ENCODE data around the gene AHCYL1. TPM values are rescaled to one million over a fixed set of nuclear protein-coding genes. Genes with fewer than 3 reads are reported as not detected.

The AHCYL1 gene
- total RNA-seq, 1 experiment from 2014 or later = 92.0 TPM

GRCh38 chr1:109969907-109970306, 14.7 kb upstream of the AHCYL1 start (continued):
- TF ChIP-seq ZFX (IDR thresholded peaks at IDR 0.05) = no peak
- TF ChIP-seq YY1 (IDR thresholded peaks at IDR 0.05; ENCODE audit: extremely low read depth, insufficient replicate concordance, low read depth, low read length) = no peak

- Histone ChIP-seq H3K27me3 (ENCODE audit: insufficient read depth, low read length) (no peaks in the 10 kb centered on the region), H3K9ac (ENCODE audit: low read length) (no peak overlapping the region), H2AFZ (ENCODE audit: low read depth, low read length, poor library complexity, severe bottlenecking) (no peak overlapping the region), H3K4me3 (replicated peaks in 1 of 2; ENCODE audit: low read depth in 1 of 2, low read length in 2 of 2) (no peak overlapping the region), H4K20me1 (ENCODE audit: insufficient read depth) (no peaks in the 10 kb centered on the region), H3K27ac (ENCODE audit: low read depth, low read length) (no peak overlapping the region), H3K9me3 (ENCODE audit: control insufficient read depth in 1 of 2, insufficient read depth in 1 of 2, low read depth in 1 of 2, low read length in 2 of 2) (no peaks in the 10 kb centered on the region), H3K79me2 (ENCODE audit: insufficient read depth, low read length) (no peaks in the 10 kb centered on the region), H3K4me2 (ENCODE audit: low read length) (no peak overlapping the region), H3K36me3 (ENCODE audit: control insufficient read depth in 1 of 2, insufficient read depth in 2 of 2, low read length in 2 of 2) (no peaks in the 10 kb centered on the region), H3K4me1 (ENCODE audit: control insufficient read depth in 1 of 2, insufficient read depth in 2 of 2, low read length in 2 of 2) (peaks cover 2 to 15% of the 10 kb centered on the region in 2 experiments; a peak in 3 of 4 replicates), H3K9me2 (ENCODE audit: insufficient read depth) (no peaks in the 10 kb centered on the region)
- RAD21 ChIA-PET (ENCODE audit: low non-redundant PET in 1 of 2, low total read pairs in 2 of 2, uncharacterized antibody in 2 of 2, unreplicated experiment in 2 of 2) = no interaction called here
- POLR2A ChIA-PET = interaction anchor here (0.8 kb wide), 1 partner anchor 13 kb away, joined by 3 read pairs; the partner anchor contains the start of gene AHCYL1
- intact Hi-C loops (cut with micrococcal nuclease) = no loop called here
- no TSS peak for BruUV-seq (replicated peaks)
- DNase-seq (ENCODE audit: low read depth, low spot score) (no peak), ATAC-seq (no peak)
- TF ChIP-seq RAD21 (IDR thresholded peaks at IDR 0.05; ENCODE audit: low read depth) (no peak), CBX3 (IDR thresholded peaks at IDR 0.05; ENCODE audit: low read depth) (no peak), POLR2A (IDR thresholded peaks at IDR 0.05; ENCODE audit: borderline replicate concordance, extremely low read depth, insufficient read depth, insufficient read length) (no peak), YY1 (IDR thresholded peaks at IDR 0.05; ENCODE audit: extremely low read depth, insufficient replicate concordance, low read depth, low read length) (no peak)
- CTCF ChIA-PET = interaction anchor here (2.2 kb wide), 1 partner anchor 13 kb away, joined by 12 read pairs; the partner anchor contains the start of gene AHCYL1
Measured at GRCh38 chr1:109971559-109971958, 13.0 kb upstream of the AHCYL1 start.

- peaks cover 2 to 14% of the 10 kb centered on the region in 2 experiments; a peak in 3 of 4 replicates for H3K4me1 ChIP-seq (ENCODE audit: control insufficient read depth in 1 of 2, insufficient read depth in 2 of 2, low read length in 2 of 2)
- CTCF ChIA-PET = interaction anchor here (2.6 kb wide), 1 partner anchor 11 kb away, joined by 10 read pairs; the partner anchor contains the start of gene AHCYL1
- no peak overlapping the region for H3K4me3 ChIP-seq (replicated peaks in 1 of 2; ENCODE audit: low read depth in 1 of 2, low read length in 2 of 2)
- H3K9ac ChIP-seq (ENCODE audit: low read length) = no peak overlapping the region
- no peaks in the 10 kb centered on the region for H4K20me1 ChIP-seq (ENCODE audit: insufficient read depth)
- POLR2A ChIA-PET = no interaction called here
- BruUV-seq (replicated peaks) = no TSS peak
- H3K36me3 ChIP-seq (ENCODE audit: control insufficient read depth in 1 of 2, insufficient read depth in 2 of 2, low read length in 2 of 2) = no peaks in the 10 kb centered on the region
- no peak overlapping the region for H3K27ac ChIP-seq (ENCODE audit: low read depth, low read length)
- no peaks in the 10 kb centered on the region for H3K9me3 ChIP-seq (ENCODE audit: control insufficient read depth in 1 of 2, insufficient read depth in 1 of 2, low read depth in 1 of 2, low read length in 2 of 2)
- no peaks in the 10 kb centered on the region for H3K27me3 ChIP-seq (ENCODE audit: insufficient read depth, low read length)
- no peaks in the 10 kb centered on the region for H3K9me2 ChIP-seq (ENCODE audit: insufficient read depth)
- DNase-seq (ENCODE audit: low read depth, low spot score) (no peak), ATAC-seq (no peak)
- no peaks in the 10 kb centered on the region for H3K79me2 ChIP-seq (ENCODE audit: insufficient read depth, low read length)
- RAD21 ChIA-PET (ENCODE audit: low non-redundant PET in 1 of 2, low total read pairs in 2 of 2, uncharacterized antibody in 2 of 2, unreplicated experiment in 2 of 2) = no interaction called here
- intact Hi-C loops (cut with micrococcal nuclease) = no loop called here
- H3K4me2 ChIP-seq (ENCODE audit: low read length) = no peak overlapping the region
- no peak overlapping the region for H2AFZ ChIP-seq (ENCODE audit: low read depth, low read length, poor library complexity, severe bottlenecking)
- TF ChIP-seq ZFX (IDR thresholded peaks at IDR 0.05) = no peak
- TF ChIP-seq RAD21 (IDR thresholded peaks at IDR 0.05; ENCODE audit: low read depth) = no peak
- no peak for TF ChIP-seq POLR2AphosphoS5 (IDR thresholded peaks at IDR 0.05; ENCODE audit: low read depth, low read length)
- TF ChIP-seq SRF (IDR thresholded peaks at IDR 0.05; ENCODE audit: low read depth) = no peak
- TF ChIP-seq ZNF274 (IDR thresholded peaks at IDR 0.05; ENCODE audit: low read depth, low read length) = no peak
- TF ChIP-seq CEBPB (IDR thresholded peaks at IDR 0.05; ENCODE audit: low read depth) = no peak
- TF ChIP-seq POLR2A (IDR thresholded peaks at IDR 0.05; ENCODE audit: borderline replicate concordance, extremely low read depth, insufficient read depth, insufficient read length) = no peak
- TF ChIP-seq JUND (IDR thresholded peaks at IDR 0.05) = no peak
- no peak for TF ChIP-seq MAX (IDR thresholded peaks at IDR 0.05)
- no peak for TF ChIP-seq EZH2 (IDR thresholded peaks at IDR 0.05)
- no peak for TF ChIP-seq SP1 (IDR thresholded peaks at IDR 0.05; ENCODE audit: low read depth)
- no peak for TF ChIP-seq FOSL1 (IDR thresholded peaks at IDR 0.05; ENCODE audit: low read depth)
- TF ChIP-seq SIN3A (IDR thresholded peaks at IDR 0.05; ENCODE audit: low read depth) = no peak
- TF ChIP-seq CBX3 (IDR thresholded peaks at IDR 0.05; ENCODE audit: low read depth) = no peak
- no peak for TF ChIP-seq REST (IDR thresholded peaks at IDR 0.05; ENCODE audit: low read depth)
- no peak for TF ChIP-seq EGR1 (IDR thresholded peaks at IDR 0.05; ENCODE audit: low read depth)
- TF ChIP-seq EZH2phosphoT487 (IDR thresholded peaks at IDR 0.05; ENCODE audit: borderline replicate concordance) = no peak
Measured at GRCh38 chr1:109974191-109974590, 10.4 kb upstream of the AHCYL1 start.
